ENCODE measurements around the gene C19orf25.

C19orf25 gene

DNA sequence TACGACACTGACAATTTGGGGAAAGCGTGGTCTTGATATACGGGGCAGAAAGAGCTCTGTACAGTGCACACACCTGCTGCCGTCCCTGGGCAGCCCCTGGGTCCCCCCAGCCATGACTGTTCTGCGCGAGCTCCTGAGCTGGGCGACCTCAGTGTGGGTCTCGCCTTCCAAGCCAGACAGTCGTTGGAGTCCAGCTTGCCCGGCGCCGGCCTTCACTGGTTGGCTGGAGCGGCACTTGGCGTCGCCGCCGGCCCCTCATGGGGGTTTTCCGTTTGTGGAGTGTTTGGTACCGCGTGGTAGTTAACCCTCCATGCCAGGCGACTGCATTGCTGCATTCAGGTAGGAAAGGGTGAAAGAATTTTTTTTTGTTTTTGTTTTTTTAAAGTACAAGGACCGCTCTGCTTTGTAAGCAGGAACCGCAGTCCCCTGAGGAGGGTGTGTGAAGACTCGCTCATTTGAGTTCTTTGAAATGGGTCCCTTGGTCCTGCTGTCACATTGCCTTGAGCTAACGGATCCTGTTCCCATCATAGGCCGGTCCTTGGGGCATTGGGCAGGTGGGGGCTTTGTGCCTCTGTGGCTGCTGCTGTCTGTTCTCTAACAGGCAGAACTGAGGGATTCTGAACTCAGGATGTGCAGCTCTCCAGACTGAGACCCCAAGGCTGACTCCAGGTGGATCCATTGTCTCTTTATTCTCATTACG, 51.6 kb downstream of the C19orf25 start:
- H3K36me3 Mint-ChIP-seq (ENCODE audit: low read depth), result peaks cover 100% of the 10 kb centered on the region
- no peak overlapping the region for H3K4me3 Mint-ChIP-seq
- intact Hi-C loops (cut with micrococcal nuclease), result no loop called here
- H3K4me1 Mint-ChIP-seq (ENCODE audit: low read depth), result no peaks in the 10 kb centered on the region
- no peaks in the 10 kb centered on the region for H3K27me3 Mint-ChIP-seq
- H3K9me3 Mint-ChIP-seq, result no peaks in the 10 kb centered on the region
- H3K27ac Mint-ChIP-seq, result no peak overlapping the region

DNA sequence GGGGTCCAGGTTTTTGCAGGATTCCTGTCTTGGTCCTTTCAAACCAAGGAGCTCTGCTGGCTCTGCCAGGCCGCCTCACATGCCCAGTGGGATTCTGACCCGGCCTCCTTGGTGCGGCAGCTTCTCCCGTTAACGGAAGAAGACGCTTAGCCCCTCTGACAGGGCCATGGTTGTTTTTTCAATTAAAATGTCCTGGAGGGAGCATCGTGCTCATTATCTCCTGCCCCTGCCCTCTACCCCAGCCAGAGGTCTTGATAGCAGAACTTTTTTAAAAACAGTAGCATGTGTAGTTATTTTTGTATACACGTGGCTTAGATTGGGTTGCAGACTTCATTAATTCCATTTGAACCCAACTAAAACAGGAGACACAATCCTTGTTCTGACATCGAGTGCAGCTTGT, 52.3 kb downstream of the C19orf25 start:
- Mint-ChIP-seq H3K4me1 (ENCODE audit: low read depth) (no peaks in the 10 kb centered on the region), H3K27me3 (no peaks in the 10 kb centered on the region), H3K9me3 (no peaks in the 10 kb centered on the region), H3K36me3 (ENCODE audit: low read depth) (peaks cover 100% of the 10 kb centered on the region), H3K4me3 (no peak overlapping the region), H3K27ac (no peak overlapping the region)
- intact Hi-C loops (cut with micrococcal nuclease), result no loop called here

DNA sequence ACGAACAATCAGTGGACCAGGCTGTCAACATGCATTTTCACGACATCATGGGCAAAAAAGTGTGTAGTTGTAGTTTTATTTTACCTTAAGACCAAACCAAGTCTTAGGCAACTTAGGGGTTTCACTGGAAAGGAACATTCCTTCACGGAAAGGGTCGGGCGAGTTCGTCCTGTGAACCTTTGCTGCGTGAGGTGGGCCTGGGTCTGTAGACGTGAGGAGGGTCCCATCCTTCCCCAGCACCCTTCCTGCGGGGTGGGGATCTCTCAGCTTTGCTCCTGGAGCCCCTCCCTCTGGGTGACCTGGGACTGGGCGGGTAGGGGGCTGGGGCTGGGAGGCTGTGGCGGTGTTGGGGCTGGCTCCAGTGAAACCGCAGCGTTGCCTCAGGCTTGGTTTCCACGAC, 53.1 kb downstream of the C19orf25 start:
- Mint-ChIP-seq H3K4me1 (ENCODE audit: low read depth) (no peaks in the 10 kb centered on the region), H3K27me3 (no peaks in the 10 kb centered on the region), H3K4me3 (no peak overlapping the region), H3K9me3 (no peaks in the 10 kb centered on the region), H3K27ac (no peak overlapping the region), H3K36me3 (ENCODE audit: low read depth) (peaks cover 100% of the 10 kb centered on the region)
- intact Hi-C loops (cut with micrococcal nuclease), result no loop called here

DNA sequence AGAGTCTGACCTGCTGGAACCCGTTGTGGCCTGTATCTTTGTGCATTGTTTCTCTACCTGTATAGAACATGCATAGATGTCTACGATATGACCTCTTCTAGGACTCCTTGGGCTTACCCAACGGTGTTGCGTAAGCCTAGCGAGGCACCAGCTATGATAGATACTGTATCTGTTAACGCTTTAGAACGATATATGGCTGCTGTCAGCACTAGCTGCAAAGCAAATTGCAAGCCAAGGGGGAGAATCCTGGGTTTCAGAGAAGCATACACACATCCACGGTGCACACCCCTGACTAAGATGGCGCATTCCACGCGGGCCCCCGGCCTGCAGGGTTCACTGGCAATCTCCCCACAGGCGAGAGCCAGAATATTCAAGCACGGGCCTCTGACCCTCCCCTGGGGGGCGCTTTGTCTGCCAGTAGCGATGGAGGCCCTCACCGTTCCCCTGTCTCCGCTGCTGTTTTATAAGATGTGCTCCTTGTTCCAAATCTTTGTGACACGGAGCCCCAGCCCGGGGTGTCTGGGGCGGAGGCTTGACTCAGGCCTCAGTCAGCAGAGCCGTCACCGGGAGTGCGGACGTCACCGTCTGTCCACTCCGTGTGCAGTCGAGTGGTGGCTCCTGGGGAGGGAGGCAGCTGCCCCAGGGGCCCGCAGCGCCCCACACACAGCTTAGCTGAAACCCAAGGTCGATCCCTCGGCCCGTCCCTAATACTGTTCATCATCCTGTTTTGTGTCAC, 53.7 kb downstream of the C19orf25 start:
- Mint-ChIP-seq H3K27ac (no peak overlapping the region), H3K4me1 (ENCODE audit: low read depth) (no peaks in the 10 kb centered on the region), H3K36me3 (ENCODE audit: low read depth) (peaks cover 100% of the 10 kb centered on the region), H3K4me3 (no peak overlapping the region), H3K27me3 (no peaks in the 10 kb centered on the region), H3K9me3 (no peaks in the 10 kb centered on the region)
- intact Hi-C loops (cut with micrococcal nuclease), result no loop called here

DNA sequence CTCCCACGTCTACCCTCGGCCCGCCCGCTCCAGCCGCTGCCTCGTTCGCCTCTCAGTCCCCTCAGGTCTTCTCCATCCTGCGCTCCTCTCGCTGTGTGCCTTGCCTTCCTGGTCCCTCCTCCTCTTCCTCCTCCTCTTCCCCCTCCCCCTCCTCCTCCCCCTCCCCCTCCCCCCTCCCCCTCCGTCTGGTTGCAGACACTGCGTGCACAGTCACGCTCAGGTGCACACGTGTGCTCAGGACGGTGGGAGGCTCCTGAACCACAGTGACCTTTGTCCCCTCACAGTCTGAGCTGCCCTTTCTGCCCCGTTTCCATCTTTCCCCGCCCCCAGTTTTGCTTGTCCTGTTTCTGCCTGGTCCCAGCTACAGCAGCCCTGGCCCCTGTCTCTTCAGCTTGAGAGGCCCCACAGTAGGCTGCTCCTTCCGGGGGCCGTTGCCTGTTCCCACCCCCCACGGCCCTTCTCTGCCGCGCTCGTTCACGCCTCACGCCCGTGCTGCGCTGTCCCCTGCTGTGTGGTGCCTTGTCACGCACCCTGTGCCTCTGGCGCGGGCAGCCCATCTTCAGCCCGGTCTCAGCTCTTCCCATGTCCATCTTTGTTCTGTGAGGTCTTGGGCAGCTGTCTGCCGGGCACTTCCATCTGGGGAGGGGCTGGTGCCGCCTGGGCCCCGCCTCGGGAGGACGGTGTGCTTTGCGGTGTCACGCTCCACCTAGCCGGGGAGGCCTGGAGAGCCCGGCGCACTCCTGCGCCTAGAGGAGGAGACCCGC, 54.6 kb downstream of the C19orf25 start:
- Mint-ChIP-seq H3K36me3 (ENCODE audit: low read depth) (peaks cover 100% of the 10 kb centered on the region), H3K27me3 (no peaks in the 10 kb centered on the region)

DNA sequence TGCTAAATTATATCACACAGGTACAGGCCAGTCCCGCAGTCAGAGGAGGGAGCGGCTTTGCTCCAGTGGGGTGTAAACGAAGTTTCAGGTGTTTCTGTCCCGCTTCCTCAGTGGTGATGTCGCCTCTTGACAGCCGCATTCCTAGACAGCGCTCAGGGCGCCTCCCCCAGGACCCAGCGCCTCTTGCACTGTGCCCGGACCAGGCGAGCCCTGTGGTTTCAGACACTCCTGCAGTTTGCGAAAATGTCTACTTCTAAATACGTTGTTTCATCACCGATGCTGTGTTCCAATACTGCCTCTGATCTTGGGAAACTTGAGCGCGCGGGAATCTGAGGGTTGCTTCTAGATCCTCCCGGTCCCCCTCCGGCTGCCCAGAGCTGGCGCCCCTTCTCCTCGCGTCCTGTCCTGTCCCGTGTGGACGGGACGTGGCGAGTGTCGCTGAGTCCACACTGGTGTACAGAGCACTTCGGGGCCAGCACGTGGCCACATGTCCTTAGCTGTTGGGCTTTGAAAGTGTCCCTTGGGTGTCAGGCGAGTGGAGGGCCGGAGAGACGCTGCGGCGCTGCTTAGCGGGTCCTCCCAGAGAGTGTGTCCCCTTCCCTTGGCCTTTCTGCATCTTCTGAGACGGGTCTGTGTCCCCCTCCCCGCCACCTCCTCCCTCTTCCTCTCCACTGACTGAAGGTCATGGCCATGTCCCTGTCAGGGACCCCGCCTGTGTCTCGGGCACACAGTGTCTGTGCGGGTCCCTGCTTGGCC, 55.4 kb downstream of the C19orf25 start:
- H3K36me3 Mint-ChIP-seq (ENCODE audit: low read depth), result peaks cover 100% of the 10 kb centered on the region
- H3K4me1 Mint-ChIP-seq (ENCODE audit: low read depth), result no peaks in the 10 kb centered on the region
- no peaks in the 10 kb centered on the region for H3K9me3 Mint-ChIP-seq
- peak overlapping the region; percentile 26 for H3K27ac Mint-ChIP-seq
- no peaks in the 10 kb centered on the region for H3K27me3 Mint-ChIP-seq
- no peak overlapping the region for H3K4me3 Mint-ChIP-seq
- intact Hi-C loops (cut with micrococcal nuclease), result no loop called here

More for the DNA sequence above, 54.6 kb downstream of the C19orf25 start:
- Mint-ChIP-seq H3K27ac (peak overlapping the region; percentile 26), H3K9me3 (no peaks in the 10 kb centered on the region), H3K4me3 (no peak overlapping the region), H3K4me1 (ENCODE audit: low read depth) (no peaks in the 10 kb centered on the region)
- intact Hi-C loops (cut with micrococcal nuclease), result no loop called here

Data from dendritic cell treated with granulocyte-macrophage colony-stimulating factor and Interleukin-4, amounts not matched to agents 40 ng/mL and 50 ng/mL, for 4 days (primary cell).